Activated naive CD4-positive, alpha-beta T cell treated with anti-CD3 and anti-CD28 coated beads, Interleukin-2, amount 10 ng/mL, durations not matched to agents 7 days and 5 days (primary cell): ENCODE data around the gene CNOT2.
A peak's percentile ranks its signal among the peaks of the same experiment; 100 is the strongest.

ENCODE experiments used
- CTCF ChIA-PET: fragments of 350-600 bp; sonication (Branson Sonifier 250); formaldehyde crosslinking; loops from one replicate; lab custom pipeline; 2021; ENCODE audit warnings: antibody characterized with exemption; lab: Charles Lee
- DNase-seq: peaks from one replicate; pipeline ENCODE4 v3.0.0-alpha.2; 2020
- H3K27ac Mint-ChIP-seq: one replicate; pipeline ENCODE4 v1.8.0; 2021; ENCODE audit warnings: mild to moderate bottlenecking, moderate library complexity, mixed read lengths
- H3K27me3 Mint-ChIP-seq: one replicate; pipeline ENCODE4 v1.8.0; 2021; ENCODE audit warnings: mild to moderate bottlenecking, mixed read lengths
- H3K36me3 Mint-ChIP-seq: one replicate; pipeline ENCODE4 v1.8.0; 2021; ENCODE audit warnings: mixed read lengths
- H3K4me1 Mint-ChIP-seq: one replicate; pipeline ENCODE4 v1.8.0; 2021; ENCODE audit warnings: mixed read lengths
- H3K4me3 Mint-ChIP-seq: one replicate; pipeline ENCODE4 v1.8.0; 2021; ENCODE audit warnings: mild to moderate bottlenecking, moderate library complexity, mixed read lengths
- H3K9me3 Mint-ChIP-seq: one replicate; pipeline ENCODE4 v1.8.0; 2021; ENCODE audit warnings: mixed read lengths

CNOT2 gene

DNA sequence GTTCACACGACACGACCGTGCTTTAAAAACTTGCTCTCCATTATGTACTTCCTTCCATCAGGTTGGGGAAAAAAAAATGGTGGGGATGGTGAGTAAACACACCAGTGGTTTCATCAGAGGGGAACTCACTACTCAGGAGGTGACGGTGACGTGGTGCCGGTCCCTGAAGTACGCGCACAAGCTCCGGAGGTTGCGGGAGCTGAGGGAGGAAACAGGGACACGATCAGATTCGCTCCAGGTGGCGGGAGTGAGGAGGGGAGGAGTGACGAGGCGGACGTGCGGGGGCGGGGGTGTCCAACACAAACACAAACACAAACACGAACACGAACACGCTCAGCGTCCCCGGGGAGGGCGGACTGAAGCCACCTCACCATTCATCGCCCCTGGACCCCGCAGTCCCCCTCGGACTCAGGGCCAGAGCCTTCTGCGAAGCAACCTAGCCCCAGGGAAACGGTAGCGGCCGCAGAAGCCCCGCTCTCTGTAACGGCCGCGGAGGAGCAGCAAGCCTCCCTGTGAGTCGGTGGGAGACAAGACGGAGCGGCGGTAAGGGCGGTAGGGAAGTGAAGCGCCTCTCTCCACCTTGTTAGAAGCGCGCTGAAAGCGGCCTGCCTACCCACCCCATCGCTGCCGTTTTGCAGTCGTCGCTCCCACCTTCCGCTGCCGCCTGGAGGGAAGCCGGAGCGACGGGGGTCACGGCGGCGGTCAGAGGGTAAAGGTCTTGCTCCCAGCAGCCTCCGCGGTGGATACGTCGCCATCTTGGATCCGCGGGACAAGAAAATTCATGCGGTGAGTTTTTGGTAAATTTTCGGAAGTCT lies at the start of gene CNOT2:
Gene CNOT2, plus strand, starts transcription at position 739 of the 815 bp plus-strand sequence. CDS start 34,794 bp downstream, outside the sequence.
- CTCF ChIA-PET, result no interaction called here

DNA sequence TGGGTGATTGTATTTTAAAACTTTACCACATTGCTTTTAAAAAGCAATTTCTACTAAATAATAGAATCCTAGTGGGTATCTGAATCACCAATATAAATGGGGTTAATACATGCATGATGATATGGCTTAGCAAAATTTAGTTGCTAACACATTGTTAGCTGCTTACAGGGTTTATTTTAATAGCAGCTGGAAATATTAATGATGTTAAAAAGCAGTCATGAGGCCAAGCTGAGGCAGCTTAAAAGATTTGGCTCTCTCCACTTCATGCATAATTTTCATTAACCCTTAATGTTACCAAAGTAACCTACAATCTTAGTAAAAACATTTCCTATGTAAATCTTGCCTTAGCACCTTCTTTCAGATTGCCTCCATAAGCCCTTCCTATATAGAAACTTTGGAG lies 49.2 kb upstream of the CNOT2 start:
- H3K27ac Mint-ChIP-seq, result no peak overlapping the region
- no peaks in the 10 kb centered on the region for H3K9me3 Mint-ChIP-seq
- no peak for DNase-seq
- H3K36me3 Mint-ChIP-seq, result no peaks in the 10 kb centered on the region
- H3K4me3 Mint-ChIP-seq, result no peak overlapping the region
- H3K27me3 Mint-ChIP-seq, result no peaks in the 10 kb centered on the region
- no peaks in the 10 kb centered on the region for H3K4me1 Mint-ChIP-seq
- CTCF ChIA-PET, result no interaction called here

More for the DNA sequence above, at the start of gene CNOT2:
- peak; percentile 94 for DNase-seq
- Mint-ChIP-seq H3K36me3 (peaks cover 56% of the 10 kb centered on the region), H3K27ac (peak within 1 kb of the TSS; percentile 100), H3K4me3 (peak within 1 kb of the TSS; percentile 99), H3K4me1 (peaks cover 60% of the 10 kb centered on the region), H3K9me3 (no peaks in the 10 kb centered on the region), H3K27me3 (no peaks in the 10 kb centered on the region)

GRCh38 chr12:70196811-70197281 lies 46.4 kb upstream of the CNOT2 start:
- CTCF ChIA-PET, result no interaction called here
- no peak for DNase-seq
- Mint-ChIP-seq H3K4me3 (no peak overlapping the region), H3K4me1 (no peaks in the 10 kb centered on the region), H3K27me3 (no peaks in the 10 kb centered on the region), H3K9me3 (no peaks in the 10 kb centered on the region), H3K27ac (no peak overlapping the region), H3K36me3 (no peaks in the 10 kb centered on the region)

DNA sequence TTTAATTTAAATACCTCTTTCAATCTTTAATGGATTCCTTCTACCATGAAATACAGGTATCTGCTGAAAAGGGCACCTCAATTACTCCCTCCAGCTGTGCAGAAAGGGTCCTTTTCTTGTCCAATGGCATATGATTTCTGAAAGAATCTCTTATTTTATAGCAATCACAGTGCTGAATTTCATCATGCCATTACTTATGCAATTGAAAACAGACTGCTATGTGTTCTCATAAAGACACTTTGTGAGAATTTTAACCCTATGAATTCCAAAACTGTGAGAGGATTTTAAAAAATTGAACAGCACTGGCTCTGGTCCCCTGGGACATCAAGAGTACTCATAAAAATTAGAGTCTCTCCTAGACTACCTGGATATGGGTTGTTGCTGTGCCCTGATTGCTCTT lies 45.9 kb upstream of the CNOT2 start:
- H3K4me3 Mint-ChIP-seq, result no peak overlapping the region

GRCh38 chr12:70213707-70214106 lies 29.5 kb upstream of the CNOT2 start:
- DNase-seq, result no peak
- CTCF ChIA-PET, result no interaction called here
- no peaks in the 10 kb centered on the region for H3K4me1 Mint-ChIP-seq
- H3K4me3 Mint-ChIP-seq, result no peak overlapping the region
- H3K27me3 Mint-ChIP-seq, result no peaks in the 10 kb centered on the region
- H3K27ac Mint-ChIP-seq, result no peak overlapping the region
- H3K9me3 Mint-ChIP-seq, result peaks cover 27% of the 10 kb centered on the region
- H3K36me3 Mint-ChIP-seq, result peaks cover 11% of the 10 kb centered on the region

More for the DNA sequence above, 45.9 kb upstream of the CNOT2 start:
- CTCF ChIA-PET, result no interaction called here
- Mint-ChIP-seq H3K4me1 (no peaks in the 10 kb centered on the region), H3K27ac (no peak overlapping the region), H3K36me3 (no peaks in the 10 kb centered on the region), H3K9me3 (no peaks in the 10 kb centered on the region), H3K27me3 (no peaks in the 10 kb centered on the region)
- no peak for DNase-seq

DNA sequence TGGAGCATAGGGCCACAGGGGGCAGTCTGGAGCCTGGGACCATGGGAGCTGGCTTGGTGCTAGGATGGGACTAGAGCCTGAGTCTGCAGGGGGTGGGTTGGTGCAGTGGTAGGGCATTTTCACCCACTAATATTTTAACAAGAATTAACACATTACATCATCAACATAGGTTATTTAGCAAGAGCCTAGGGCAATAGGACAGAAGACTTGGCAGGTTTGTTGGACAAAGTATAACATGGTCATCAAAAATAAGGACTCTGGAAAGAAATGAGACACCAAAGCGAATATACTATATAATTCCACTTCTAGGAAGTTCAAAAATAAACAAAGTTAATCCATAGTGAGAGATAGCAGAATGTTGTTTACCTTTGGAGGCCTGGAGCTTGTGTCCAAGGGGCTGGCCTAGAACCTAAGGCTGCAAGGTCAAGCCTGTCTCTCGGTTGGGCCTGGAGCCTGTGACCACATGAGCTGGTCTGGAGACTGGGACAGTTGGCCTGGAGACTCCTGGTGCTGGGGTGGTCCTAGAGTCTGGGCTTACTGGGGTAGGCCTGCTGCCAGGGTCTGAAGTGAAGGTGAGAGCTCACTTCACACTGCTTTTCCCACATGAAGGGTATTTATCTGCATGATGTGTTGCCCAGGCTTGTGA lies 28.1 kb upstream of the CNOT2 start:
- no peak overlapping the region for H3K27ac Mint-ChIP-seq
- CTCF ChIA-PET, result no interaction called here

DNA sequence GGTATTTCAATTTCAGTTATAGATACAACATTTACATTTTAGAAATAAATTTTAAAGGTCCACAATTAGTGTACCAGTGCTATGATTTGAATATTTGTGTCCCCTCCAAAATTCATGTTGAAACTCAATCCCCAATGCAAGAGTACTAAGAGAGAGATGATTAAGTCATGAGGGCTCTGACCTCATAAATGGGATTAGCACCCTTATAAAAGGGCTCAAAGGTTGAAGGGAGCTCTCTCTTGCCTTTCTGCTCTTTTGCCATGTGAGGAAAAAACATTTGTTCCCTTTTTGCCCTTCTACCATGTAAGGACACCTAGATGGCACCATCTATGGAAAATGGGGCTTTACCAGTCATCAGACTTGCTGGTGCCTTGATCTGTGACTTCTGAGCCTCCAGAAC lies 25.8 kb upstream of the CNOT2 start:
- no peak for DNase-seq
- CTCF ChIA-PET, result no interaction called here
- Mint-ChIP-seq H3K4me1 (no peaks in the 10 kb centered on the region), H3K27me3 (no peaks in the 10 kb centered on the region), H3K27ac (no peak overlapping the region), H3K4me3 (no peak overlapping the region), H3K9me3 (peaks cover 18% of the 10 kb centered on the region), H3K36me3 (peaks cover 11% of the 10 kb centered on the region)

More for the DNA sequence above, 28.1 kb upstream of the CNOT2 start:
- no peaks in the 10 kb centered on the region for H3K4me1 Mint-ChIP-seq
- peaks cover 11% of the 10 kb centered on the region for H3K36me3 Mint-ChIP-seq
- peaks cover 23% of the 10 kb centered on the region for H3K9me3 Mint-ChIP-seq
- DNase-seq, result no peak
- no peak overlapping the region for H3K4me3 Mint-ChIP-seq
- no peaks in the 10 kb centered on the region for H3K27me3 Mint-ChIP-seq

DNA sequence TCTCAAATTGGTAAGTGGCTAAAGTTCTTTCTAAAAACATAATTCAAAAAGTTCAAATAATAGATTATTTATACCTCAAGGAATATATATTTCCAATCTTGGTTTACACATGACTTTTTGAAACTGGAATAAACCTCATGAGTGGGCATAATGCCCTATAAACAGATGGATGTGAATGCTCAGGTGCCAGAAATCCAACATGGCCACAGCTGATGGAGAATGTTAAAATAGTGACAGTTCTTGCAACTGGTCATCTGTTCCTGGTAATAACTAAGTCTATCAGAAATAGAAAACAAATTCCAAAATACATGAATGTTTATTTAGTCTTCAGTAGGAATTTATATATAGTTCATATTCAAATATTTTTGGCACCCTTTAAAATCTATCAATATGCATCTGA lies 21.6 kb upstream of the CNOT2 start:
- H3K4me1 Mint-ChIP-seq, result no peaks in the 10 kb centered on the region
- H3K9me3 Mint-ChIP-seq, result no peaks in the 10 kb centered on the region
- CTCF ChIA-PET, result interaction anchor here (0.6 kb wide), 1 partner anchor 25 kb away, joined by 3 read pairs; no protein-coding TSS in a partner anchor
- H3K36me3 Mint-ChIP-seq, result no peaks in the 10 kb centered on the region
- H3K4me3 Mint-ChIP-seq, result no peak overlapping the region
- no peak for DNase-seq
- H3K27me3 Mint-ChIP-seq, result no peaks in the 10 kb centered on the region
- H3K27ac Mint-ChIP-seq, result no peak overlapping the region

GRCh38 chr12:70227911-70228310 lies 15.3 kb upstream of the CNOT2 start:
- no peaks in the 10 kb centered on the region for H3K4me1 Mint-ChIP-seq
- H3K9me3 Mint-ChIP-seq, result no peaks in the 10 kb centered on the region
- CTCF ChIA-PET, result no interaction called here
- H3K36me3 Mint-ChIP-seq, result no peaks in the 10 kb centered on the region
- no peak overlapping the region for H3K27ac Mint-ChIP-seq
- H3K27me3 Mint-ChIP-seq, result no peaks in the 10 kb centered on the region
- DNase-seq, result no peak
- H3K4me3 Mint-ChIP-seq, result no peak overlapping the region

GRCh38 chr12:70230934-70231606 lies 12.2 kb upstream of the CNOT2 start:
- CTCF ChIA-PET, result interaction anchor here (0.6 to 0.7 kb wide), 2 partner anchors 58 to 1075 kb away, joined by 3 to 4 read pairs; no protein-coding TSS in a partner anchor
- no peaks in the 10 kb centered on the region for H3K4me1 Mint-ChIP-seq
- no peaks in the 10 kb centered on the region for H3K27me3 Mint-ChIP-seq
- H3K27ac Mint-ChIP-seq, result no peak overlapping the region
- H3K9me3 Mint-ChIP-seq, result peaks cover 6% of the 10 kb centered on the region
- H3K36me3 Mint-ChIP-seq, result peaks cover 7% of the 10 kb centered on the region
- H3K4me3 Mint-ChIP-seq, result no peak overlapping the region
- DNase-seq, result no peak

DNA sequence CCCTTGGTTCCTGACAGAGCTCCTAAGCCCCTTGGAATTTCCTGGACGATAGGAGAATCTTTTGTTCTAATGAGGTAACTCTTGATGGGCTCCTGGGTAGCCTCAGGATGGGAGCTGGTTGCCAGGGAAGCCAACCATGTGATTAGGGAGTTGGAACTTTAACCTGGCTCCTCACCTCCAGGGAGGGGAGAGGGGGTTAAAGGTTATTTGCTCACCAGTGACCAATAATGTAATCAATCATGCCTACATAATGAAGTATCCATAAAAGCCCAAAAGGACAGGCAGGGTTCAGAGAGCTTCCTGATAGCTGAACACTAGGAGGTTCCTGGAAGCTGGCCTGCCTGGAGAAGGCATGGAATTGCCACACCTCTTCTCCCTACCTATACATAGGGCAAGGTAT lies 6.2 kb upstream of the CNOT2 start:
- Mint-ChIP-seq H3K4me1 (peaks cover 19% of the 10 kb centered on the region), H3K9me3 (peaks cover 6% of the 10 kb centered on the region), H3K27ac (no peak overlapping the region), H3K4me3 (no peak overlapping the region), H3K27me3 (no peaks in the 10 kb centered on the region), H3K36me3 (peaks cover 45% of the 10 kb centered on the region)
- no peak for DNase-seq
- CTCF ChIA-PET, result no interaction called here

DNA sequence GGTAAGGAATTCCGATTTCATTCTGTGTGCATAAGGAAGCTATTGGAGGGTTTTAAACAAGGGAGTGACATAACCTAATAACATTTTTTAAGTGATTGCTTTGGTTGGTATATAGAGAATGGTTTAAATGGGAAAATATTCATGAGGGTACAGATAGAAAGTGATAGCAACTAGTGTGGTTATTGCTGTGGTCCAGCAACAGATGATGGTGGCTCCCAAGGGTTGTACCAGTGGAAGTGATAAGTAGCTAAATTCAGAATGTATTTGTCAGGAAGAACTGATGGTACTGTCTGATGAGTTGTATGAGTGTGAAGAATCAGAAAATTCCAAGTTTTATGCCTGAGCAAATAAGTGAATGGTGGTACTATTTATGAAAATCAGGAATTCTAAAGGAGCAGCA lies 2.6 kb upstream of the CNOT2 start:
- peaks cover 60% of the 10 kb centered on the region for H3K36me3 Mint-ChIP-seq
- H3K4me1 Mint-ChIP-seq, result peaks cover 44% of the 10 kb centered on the region
- H3K27me3 Mint-ChIP-seq, result no peaks in the 10 kb centered on the region
- H3K9me3 Mint-ChIP-seq, result no peaks in the 10 kb centered on the region
- CTCF ChIA-PET, result interaction anchor here (1.2 kb wide), 1 partner anchor 18 kb away, joined by 3 read pairs; no protein-coding TSS in a partner anchor
- no peak for DNase-seq
- H3K27ac Mint-ChIP-seq, result peak overlapping the region; percentile 57
- peak overlapping the region; percentile 14 for H3K4me3 Mint-ChIP-seq

DNA sequence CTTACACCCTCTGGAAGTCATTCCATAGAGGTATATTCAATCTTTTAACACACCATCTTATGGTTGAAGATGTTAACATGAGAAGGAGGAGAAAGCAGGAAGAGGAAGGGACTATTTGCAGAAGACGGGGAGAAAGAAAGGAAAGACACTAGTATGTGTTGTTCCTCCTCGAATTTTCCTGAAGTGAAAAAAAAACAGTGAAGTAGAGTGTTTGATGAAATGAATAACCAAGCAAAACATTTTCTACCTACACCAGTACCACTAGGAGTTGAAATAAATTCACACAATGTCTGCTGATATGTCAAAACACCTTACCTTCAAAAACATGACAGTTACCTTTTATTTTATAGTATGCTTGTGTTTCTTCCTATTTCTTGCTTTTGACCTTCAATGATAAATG lies 1.4 kb upstream of the CNOT2 start:
- Mint-ChIP-seq H3K27ac (peak overlapping the region; percentile 100), H3K4me3 (peak overlapping the region; percentile 99), H3K27me3 (no peaks in the 10 kb centered on the region), H3K36me3 (peaks cover 57% of the 10 kb centered on the region), H3K4me1 (peaks cover 53% of the 10 kb centered on the region), H3K9me3 (no peaks in the 10 kb centered on the region)
- DNase-seq, result no peak
- CTCF ChIA-PET, result no interaction called here
